GM10248 (cell line): ENCODE results near the gene TTLL10.

ENCODE experiments used
- CTCF ChIA-PET: fragments of 300-600 bp; sonication (Branson Sonifier 250); formaldehyde crosslinking; extraction: SDS; loops from one replicate; lab custom pipeline; 2021; ENCODE audit warnings: antibody characterized with exemption; lab: Yijun Ruan, JAX
- POLR2A ChIA-PET: fragments of 350-650 bp; sonication (Branson Sonifier 250); formaldehyde crosslinking; extraction: SDS; loops from one replicate; lab custom pipeline; 2020; ENCODE audit warnings: antibody characterized with exemption; lab: Yijun Ruan, JAX
- DNase-seq: peaks from one replicate; pipeline ENCODE4 v3.0.0; 2012; ENCODE audit errors: extremely low spot score
- TF ChIP-seq, protein P1 (sequence below): IDR thresholded peaks from 2 replicates; pipeline ENCODE4 v1.5.1; 2012; ENCODE audit warnings: mild to moderate bottlenecking, low read depth; ENCODE audit errors: extremely low read depth, missing control alignments, control extremely low read depth

The TTLL10 gene

DNA sequence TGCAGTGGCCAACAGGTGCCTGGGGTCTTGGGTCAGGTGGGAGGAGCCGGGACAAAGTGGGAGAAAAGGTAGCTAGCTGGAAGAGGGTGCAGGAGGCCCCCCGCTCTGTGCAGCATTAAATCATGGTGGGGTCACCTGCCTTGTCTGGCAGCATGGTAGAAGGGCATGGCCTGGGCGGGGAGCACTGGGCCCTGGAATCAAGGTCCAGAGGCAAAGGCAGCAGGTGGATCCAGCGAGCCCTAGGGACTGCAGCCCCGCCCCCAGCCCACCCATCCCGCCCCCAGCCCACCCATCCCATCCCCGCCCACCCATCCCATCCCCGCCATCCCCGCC, 16.7 kb upstream of the TTLL10 start:
- CTCF ChIA-PET, result interaction anchor here (1.1 to 1.3 kb wide), 3 partner anchors 34 to 94 kb away, joined by 3 to 4 read pairs (median 3); no protein-coding TSS in a partner anchor
- POLR2A ChIA-PET, result interaction anchor here (0.6 kb wide), 1 partner anchor 27 kb away, joined by 8 read pairs; no protein-coding TSS in a partner anchor

DNA sequence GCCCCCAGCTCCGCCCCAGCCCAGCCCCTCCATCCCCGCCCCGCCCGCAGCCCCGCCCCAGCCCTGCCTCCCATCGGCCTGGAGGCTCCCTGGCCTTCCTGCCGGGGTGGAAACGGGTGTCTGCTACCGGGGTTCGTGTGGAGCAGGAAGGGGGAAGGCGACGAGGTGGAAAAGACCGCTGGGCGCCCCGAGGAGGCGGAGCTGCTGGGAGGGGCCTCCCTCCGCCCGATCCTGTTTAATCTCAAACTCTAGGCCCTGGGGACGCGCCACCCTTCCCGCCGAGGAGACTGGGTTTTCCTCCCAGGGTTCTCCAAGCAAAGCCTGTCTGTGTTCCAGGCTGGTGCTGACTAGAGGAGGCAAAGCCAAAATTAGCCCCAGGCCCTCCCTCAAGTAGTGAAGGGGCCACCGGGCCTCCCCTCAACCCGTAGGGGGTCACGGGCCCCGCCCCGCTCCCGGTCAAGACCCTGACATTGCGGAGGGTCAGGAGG, 16.2 kb upstream of the TTLL10 start:
- ChIA-PET POLR2A (no interaction called here), CTCF (interaction anchor here (1.1 to 3.0 kb wide), 4 partner anchors 35 to 93 kb away, joined by 3 to 14 read pairs (median 4); no protein-coding TSS in a partner anchor)
- peak; percentile 90 for DNase-seq
- TF ChIP-seq, protein P1, sequence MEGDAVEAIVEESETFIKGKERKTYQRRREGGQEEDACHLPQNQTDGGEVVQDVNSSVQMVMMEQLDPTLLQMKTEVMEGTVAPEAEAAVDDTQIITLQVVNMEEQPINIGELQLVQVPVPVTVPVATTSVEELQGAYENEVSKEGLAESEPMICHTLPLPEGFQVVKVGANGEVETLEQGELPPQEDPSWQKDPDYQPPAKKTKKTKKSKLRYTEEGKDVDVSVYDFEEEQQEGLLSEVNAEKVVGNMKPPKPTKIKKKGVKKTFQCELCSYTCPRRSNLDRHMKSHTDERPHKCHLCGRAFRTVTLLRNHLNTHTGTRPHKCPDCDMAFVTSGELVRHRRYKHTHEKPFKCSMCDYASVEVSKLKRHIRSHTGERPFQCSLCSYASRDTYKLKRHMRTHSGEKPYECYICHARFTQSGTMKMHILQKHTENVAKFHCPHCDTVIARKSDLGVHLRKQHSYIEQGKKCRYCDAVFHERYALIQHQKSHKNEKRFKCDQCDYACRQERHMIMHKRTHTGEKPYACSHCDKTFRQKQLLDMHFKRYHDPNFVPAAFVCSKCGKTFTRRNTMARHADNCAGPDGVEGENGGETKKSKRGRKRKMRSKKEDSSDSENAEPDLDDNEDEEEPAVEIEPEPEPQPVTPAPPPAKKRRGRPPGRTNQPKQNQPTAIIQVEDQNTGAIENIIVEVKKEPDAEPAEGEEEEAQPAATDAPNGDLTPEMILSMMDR, result no peak

More for the DNA sequence above, 16.7 kb upstream of the TTLL10 start:
- no peak for DNase-seq
- TF ChIP-seq, protein P1, result no peak

DNA sequence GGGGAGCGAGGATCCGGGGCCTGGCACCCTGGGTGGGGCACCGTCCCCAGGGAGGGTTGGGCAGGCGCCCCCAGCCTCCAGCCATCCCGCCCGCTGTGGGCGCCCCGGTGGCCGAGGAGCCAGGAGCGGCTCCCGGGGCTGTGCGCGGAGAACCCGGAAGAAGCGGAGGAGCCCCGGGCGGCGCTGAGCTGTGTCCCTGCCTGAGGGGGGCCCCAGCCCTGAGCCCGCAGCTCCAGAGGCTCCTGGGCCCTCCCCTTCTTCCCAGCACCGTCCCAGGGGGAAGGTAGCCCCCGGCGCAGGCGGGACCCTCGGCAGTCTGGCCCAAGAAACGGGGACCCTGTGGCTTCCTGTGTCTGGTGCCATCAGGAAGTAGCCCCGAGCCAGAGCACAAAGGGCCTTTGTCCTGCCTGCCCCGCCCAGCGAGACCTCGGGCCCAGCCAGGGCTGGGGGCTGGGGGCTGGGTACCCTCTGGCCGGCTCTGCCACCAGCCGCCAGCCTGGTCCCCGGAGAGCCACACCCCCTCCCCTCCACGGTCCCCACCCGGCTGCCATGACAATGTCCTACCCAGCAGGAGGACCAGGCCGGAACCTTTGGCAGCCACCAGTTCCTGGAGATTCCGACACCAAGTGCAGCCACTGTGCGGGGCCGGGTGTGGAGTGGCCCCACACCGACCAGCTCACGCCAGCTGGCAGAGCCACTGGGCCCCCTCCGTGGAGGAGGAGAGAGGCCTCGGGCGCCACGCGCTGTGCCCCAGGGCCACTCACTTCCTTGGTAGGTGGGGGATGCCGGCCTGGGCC, 15.6 kb upstream of the TTLL10 start:
- ChIA-PET POLR2A (no interaction called here), CTCF (interaction anchor here (1.1 to 3.0 kb wide), 2 partner anchors 36 to 73 kb away, joined by 3 to 14 read pairs; no protein-coding TSS in a partner anchor)
- DNase-seq, result peak; percentile 82
- TF ChIP-seq, protein P1, result no peak

DNA sequence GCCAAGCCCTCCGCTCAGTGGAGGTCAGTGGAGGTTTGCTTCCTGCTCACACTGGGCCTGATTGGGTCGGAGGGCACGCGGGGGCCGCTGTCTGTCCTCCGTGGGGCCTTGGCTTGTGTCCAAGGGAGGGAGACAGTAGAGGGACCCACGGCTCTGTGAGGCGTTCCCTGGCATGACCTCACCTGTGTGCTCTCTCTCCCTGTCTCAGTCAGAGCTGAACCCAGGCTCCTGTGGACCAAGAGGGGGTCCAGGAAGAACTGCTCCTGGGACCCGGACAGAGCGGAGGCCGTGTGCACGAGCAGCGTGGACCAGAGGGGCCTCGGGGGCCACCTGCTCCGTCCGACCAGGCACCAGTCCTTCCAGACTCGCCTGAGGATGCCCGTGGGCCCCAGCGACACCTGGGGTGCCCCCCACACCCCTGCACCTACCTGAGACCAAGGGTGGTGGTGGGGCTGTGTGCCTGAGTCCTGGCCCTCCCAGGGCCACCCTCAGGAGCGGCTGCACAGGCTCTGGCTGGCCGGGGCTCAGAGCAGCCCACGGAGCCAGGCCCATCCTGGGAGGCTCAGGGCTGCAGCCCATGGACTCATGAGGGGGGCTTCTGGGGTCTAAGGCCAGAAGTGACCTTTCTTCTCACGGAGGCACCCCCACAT, 13.3 kb upstream of the TTLL10 start:
- DNase-seq, result no peak
- TF ChIP-seq, protein P1, result no peak
- ChIA-PET POLR2A (no interaction called here), CTCF (interaction anchor here (3.0 kb wide), 1 partner anchor 38 kb away, joined by 14 read pairs; no protein-coding TSS in a partner anchor)

DNA sequence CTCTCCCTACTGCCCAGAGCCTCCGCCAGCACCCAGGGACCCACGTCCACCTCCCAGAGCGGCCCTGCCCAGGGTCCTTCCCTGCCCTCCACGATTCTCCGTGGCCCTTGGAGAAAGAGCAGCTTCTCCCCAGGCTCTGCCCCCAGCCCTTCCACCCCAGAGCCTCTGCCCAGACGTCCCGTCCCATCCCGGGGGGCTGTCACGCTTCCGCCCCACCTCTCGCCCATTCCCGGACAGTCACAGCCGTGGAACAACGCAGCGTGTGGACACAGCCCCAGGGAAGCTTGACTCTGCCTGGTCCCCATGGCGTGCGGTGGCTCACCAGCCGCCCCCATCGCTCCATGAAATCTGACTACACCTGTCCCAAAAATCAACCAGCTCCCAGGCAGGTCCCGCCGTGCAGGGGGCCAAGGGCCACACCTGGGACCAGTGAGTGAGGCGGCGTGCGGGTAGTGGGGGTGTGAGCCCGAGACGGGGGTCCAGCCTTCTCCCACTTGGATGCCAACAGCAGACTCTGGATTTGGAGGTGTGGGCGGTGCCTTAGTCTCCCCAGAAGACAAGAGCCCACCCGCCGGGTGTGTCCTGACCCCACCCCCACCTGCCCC, 12.5 kb upstream of the TTLL10 start:
- POLR2A ChIA-PET, result no interaction called here
- TF ChIP-seq, protein P1, result no peak
- no peak for DNase-seq
- CTCF ChIA-PET, result no interaction called here

DNA sequence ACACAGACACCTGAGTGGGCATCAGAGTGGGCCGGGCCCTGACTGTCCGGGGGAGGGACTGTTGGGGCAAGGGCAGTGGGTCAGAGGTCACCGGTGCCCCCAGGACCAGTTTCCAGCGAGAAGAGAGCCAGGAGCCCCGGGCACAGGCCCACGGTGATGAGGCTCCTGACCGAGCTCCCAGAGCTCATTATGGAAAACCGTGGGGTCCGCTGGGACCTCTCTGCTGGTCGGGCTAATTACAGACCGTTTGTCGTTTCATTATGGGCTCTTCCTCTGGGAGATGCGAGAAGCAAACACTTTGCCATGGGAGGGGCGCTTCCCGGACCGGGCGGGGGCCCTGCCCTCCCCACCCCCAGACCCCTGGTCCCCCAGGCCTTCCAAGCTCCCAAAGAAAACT, 12.0 kb upstream of the TTLL10 start:
- TF ChIP-seq, protein P1, result no peak
- ChIA-PET CTCF (interaction anchor here (1.4 kb wide), 1 partner anchor 98 kb away, joined by 5 read pairs; no protein-coding TSS in a partner anchor), POLR2A (no interaction called here)

More for the DNA sequence above, 12.0 kb upstream of the TTLL10 start:
- DNase-seq, result no peak
